ENCODE data around the gene AARS1.
"Not testable (repeated sequence)": the region's sequence is repeated elsewhere in the genome, so short reads cannot be mapped to it uniquely, and the experiment has no call there.

DNA sequence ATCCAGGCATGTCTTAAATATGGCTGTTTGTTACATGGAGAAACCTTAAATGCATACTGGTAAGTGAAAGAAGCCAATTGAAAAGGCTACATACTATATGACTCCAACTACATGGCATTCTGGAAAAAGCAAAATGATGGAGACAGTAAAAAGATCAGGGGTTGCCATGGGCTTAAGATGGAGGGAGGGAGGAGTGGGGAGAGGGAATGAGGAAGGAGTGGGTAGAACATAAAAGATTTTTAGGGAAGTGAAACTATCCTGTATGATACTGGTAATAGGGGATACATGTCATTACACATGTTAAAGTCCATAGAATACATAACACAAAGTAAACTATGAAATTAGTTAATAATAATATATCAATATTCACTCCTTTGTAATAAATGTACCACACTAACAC is 50.5 kb downstream of the AARS1 start:
- not testable (repeated sequence) for TF ChIP-seq CTCF, POLR2A (IDR thresholded peaks at IDR 0.05)

All from thyroid gland (tissue), 4 donors.